NCI-H2107 (cell line): ENCODE data around the gene KCNJ1.
A peak's percentile ranks its signal among the peaks of the same experiment; 100 is the strongest.

Experiments used
- DNase-seq: peaks from one replicate; lab custom pipeline; 2025; lab: John Stamatoyannopoulos, UW

The KCNJ1 gene

GRCh38 chr11:128848815-128849455 is 18.2 kb downstream of the KCNJ1 start:
- DNase-seq: no peak

DNA sequence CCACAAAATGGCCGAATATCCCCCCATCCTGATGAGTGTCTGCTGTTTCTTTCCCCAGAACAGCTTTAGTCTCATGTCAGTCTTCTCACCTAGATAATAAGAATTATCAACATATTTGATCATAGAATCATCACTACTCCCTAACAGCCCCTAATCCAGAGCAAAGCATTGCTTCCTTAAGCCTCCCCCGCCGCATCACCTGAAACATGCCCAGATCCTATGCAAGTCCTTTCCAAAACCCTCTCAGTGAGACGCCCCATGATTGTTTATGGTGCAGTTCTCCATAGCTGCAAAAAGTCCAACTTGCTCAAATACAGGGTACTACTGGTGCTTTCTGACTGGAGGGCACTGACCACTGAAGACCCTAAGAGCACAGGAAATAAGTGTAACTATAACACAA is 20.1 kb downstream of the KCNJ1 start:
- DNase-seq: no peak

- DNase-seq: no peak
Observed at GRCh38 chr11:128845334-128845780, 21.7 kb downstream of the KCNJ1 start.

GRCh38 chr11:128843198-128843785 is 23.8 kb downstream of the KCNJ1 start:
- DNase-seq: no peak

GRCh38 chr11:128841461-128842072 is 25.5 kb downstream of the KCNJ1 start:
- DNase-seq: no peak

GRCh38 chr11:128840783-128841182 is 26.3 kb downstream of the KCNJ1 start:
- DNase-seq: no peak

- no peak for DNase-seq
Observed at GRCh38 chr11:128840137-128840536, 27.0 kb downstream of the KCNJ1 start.

GRCh38 chr11:128839081-128839480 is 28.0 kb downstream of the KCNJ1 start:
- DNase-seq: no peak

DNA sequence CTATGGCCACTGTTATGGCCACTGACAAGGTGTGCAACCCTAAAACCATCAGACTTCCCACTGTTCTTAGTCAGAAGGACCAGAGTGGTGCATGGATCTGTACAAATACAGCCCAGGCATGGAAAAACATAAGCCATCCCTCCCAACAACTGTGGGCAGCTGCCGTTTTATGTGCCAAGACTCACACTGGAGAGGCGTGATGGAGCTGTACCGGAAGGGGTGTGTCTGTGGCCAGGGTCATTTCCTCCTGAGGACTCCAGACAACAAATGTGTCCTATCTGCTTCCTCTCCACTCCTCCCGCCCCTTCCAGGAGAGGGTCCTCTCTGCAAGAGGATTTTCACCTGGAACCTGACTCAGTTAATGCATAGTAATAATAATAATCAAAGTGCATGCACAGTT is 29.5 kb downstream of the KCNJ1 start:
- no peak for DNase-seq

DNA sequence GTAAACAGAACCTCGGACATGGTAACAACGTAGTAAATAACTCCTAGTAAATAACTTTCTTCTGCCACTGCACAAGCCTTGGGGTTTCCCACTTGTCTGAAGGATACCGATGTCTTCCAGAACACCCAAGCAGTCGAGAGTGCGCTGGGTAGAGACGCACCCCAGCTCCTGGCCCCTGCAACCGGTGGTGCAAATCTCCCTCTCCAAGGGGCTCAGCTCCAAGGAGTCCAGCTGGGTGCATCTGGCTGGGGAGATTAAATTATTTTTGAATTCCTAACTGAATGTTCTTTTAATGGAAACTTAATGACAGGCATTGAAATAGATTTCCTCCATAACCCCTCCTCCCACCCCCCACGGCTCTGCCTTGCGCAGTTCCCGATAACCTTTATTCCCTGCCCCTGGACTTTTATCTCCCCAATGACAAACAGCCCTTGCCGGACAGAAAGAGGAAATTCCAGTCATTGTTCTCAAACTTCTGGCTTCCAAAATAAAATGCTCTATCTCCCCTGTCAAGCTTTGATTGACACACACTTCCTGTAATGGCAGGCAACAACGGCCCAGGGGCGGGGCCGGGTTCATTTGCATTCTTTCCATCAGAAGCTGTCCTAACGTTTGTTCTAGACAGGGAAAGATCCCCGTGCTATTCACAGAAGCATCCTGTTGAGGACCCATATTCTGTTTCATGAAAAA is 31.2 kb downstream of the KCNJ1 start:
- no peak for DNase-seq

DNA sequence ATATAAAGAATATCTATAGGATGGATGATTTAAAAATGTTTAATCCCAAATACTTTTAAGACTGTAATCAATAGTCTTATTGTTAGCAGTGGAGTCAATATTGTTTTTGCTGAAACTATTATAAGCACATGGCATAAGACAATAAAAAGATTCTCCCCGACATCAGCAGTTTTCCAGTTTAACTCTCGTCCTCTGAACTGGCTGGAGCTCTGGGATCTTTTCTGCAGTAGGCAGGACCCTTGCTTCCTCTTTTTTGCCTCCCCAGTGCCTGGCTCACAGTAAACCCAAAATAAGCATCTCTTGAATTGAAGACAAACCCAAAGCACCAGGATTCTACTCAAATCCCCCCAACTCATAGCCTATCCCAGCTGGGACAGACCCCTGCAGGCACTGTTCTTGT is 32.9 kb downstream of the KCNJ1 start:
- no peak for DNase-seq

DNA sequence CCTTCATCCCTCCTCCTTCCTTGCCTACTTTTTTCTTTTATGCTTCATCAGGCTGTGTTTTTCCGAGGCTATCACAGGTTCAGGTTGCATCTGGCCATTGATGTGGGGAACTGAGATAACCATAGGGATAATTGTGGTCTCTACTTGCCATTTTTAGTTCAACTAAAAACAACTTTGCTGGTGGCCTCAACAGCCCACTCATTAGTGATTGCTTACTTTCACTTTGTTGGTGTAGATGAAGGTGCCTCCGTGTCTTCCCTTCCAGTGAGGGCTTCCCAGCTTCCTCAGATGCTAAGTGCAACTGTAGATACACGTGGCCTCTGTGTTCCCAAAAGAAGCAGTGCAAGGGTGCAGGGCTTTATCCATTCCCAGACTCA is 35.0 kb downstream of the KCNJ1 start:
- no peak for DNase-seq

GRCh38 chr11:128831174-128832120 is 35.6 kb downstream of the KCNJ1 start:
- peak; percentile 42 for DNase-seq

DNA sequence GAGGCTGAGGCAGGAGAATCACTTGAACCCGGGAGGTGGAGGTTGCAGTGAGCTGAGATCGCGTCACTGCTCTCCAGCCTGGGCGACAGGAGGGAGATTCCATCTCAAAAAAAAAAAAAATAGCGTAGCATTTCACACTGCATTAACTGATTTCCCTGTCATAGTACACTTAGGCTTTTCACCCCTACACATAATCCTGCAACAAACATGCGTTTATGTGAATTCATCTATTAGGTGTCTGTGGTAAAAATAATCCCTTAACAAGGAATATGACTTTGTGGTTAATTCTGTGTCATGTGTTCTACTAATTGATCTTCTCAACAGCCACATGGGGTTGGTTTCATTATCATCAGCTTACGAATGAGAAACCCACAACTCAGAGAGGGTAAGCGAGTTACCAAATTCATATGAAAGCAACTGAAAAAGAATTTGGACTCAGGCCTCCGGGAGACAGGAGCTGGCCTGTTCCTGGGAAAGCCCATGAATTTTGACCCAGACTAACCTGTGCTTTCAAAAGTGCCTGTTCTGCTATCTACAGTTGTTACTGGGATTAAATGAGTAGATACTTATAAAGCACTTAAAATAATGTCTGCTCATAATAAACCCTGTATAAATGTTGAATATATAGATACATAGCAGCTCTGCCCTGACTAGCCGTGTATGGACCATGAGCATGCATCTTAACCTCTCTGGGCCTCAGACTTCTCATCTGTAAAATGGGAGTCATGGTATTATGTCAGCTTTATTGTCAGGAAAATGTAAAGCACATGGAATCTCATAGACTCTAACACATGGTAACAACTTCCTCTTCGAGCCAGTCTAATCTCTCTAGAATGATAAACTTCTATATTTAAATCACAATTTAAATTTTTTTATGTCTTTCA is 36.6 kb downstream of the KCNJ1 start:
- no peak for DNase-seq

- no peak for DNase-seq
Observed at GRCh38 chr11:128828350-128828749, 38.7 kb downstream of the KCNJ1 start.

DNA sequence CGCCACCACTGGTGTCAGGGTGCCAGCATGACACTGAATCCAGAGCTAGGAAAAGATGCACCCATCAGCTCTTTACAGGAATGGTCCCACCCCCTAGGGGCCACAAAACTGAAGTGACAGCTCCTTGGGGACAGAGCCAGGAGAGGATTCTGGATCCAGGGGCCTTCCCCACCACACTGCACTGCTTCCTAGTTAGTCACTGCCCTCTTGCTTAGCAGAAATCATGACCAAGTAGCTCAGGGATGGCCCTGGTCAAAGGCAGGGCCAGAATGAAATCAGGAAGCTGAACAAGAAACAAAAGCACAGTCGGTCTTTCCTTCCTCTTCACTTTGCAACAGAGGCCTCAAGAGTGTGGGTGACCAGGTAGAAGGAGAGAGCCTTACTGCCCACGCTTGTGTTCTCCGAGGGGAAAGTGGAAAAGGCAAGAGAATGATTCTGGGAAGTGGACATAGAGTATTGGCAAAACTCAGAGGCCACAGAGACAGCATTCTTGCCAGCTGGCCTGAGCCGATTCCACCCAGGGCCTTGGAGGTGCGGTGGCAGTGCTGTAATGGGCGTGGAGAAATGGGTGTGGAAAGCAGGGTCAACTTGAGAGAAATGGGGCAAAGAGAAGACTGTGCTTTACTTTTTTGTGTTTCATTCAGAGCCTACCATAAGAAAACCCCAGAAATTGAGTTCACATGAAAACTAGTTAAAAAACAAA is 39.8 kb downstream of the KCNJ1 start:
- no peak for DNase-seq

DNA sequence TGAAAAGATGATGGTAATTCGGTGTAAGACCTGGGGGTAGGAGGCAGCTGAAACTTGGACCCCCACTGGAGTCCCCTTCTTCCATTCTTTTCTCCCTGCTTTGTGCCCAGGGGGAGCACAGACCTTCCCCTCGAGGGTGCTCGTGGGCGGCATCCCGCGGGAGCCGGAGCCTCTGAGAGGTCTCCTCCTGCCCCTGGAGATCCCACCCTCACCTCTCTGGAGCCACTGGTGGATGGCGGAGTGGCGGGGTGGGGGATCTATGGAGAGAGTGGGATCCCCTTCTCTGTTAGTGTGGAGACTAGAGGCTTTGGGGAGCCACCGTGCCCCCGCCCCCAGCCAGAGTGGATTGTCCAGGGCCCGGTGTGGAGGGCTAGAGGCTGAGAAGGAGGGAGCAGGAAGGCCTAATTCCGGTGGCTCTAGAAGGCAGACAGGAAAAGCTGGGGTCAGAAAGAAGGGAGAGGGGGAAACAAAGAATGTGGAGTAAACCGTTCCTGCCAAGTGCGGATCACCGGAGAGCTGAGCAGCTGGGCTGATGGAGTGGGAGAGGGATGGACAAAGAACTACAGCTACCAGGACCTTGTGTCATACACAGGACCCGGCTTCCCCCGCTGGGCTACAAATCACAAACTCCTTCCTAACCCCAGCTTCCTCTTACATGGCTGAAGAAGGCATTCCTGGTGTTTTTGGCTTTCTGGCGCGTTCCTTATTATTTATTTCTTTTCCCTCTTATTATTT is 41.9 kb downstream of the KCNJ1 start:
- no peak for DNase-seq

- DNase-seq: no peak
Observed at GRCh38 chr11:128824191-128825049, 42.7 kb downstream of the KCNJ1 start.

- no peak for DNase-seq
Observed at GRCh38 chr11:128823753-128824152, 43.3 kb downstream of the KCNJ1 start.
